HUDEP-2 (cell line): ENCODE data around the gene LUZP1.
A peak's percentile ranks its signal among the peaks of the same experiment; 100 is the strongest.
"Not testable (repeated sequence)": the region's sequence is repeated elsewhere in the genome, so short reads cannot be mapped to it uniquely, and the experiment has no call there.

Experiments
- DNase-seq, 76 experiments: peaks; one replicate each; lab custom pipeline; 2025; ENCODE audit not compliant: unreplicated experiment in 76 of 76; lab: John Stamatoyannopoulos, UW

LUZP1 gene

DNA sequence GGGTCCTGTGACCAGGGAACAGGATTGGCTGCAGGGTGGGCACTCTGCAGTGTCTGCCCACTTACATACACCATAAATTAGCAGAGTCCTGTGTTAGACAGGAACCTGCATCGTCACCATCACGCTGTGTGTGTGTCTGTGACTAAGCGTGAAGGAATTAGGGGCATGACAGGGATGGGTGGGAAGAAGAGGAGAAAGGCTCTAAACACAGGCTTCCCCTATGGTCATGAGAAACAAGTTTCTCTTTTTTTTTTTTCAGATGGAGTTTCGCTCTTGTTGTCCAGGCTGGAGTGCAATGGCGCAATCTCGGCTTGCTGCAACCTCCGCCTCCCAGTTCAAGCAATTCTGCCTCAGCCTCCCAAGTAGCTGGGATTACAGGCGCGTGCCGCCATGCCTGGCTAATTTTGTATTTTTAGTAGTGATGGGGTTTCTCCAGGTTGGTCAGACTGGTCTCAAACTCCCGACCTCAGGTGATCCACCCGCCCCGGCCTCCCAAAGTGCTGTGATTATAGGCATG lies 20.3 kb upstream of the LUZP1 start:
- not testable (repeated sequence) for DNase-seq

GRCh38 chr1:23188434-23188884 lies 19.8 kb upstream of the LUZP1 start:
- no peak for DNase-seq

DNA sequence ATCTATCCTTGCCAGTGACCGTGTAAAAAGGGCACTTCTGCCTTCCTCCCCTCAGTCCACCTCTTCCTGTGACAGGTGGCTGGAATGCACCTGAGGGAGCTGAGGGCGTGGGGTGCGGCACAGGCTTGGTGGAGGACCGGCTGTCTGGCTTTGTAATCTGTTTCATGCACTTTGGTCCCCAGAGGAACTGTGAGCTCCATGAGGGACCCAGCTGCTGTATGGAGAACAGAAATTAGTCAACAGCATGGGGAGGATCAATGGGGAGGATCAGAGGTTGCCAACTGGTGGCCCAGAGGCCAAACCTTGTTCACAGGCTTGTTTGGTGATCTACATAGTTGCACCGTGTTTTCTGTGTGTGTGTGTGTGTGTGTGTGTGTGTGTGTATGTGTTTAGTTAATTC lies 19.0 kb upstream of the LUZP1 start:
- DNase-seq, result no peak

GRCh38 chr1:23185381-23185780 lies 16.7 kb upstream of the LUZP1 start:
- DNase-seq, result no peak

GRCh38 chr1:23184212-23184934 lies 15.7 kb upstream of the LUZP1 start:
- DNase-seq, result peak in 12 of 76 experiments; percentile 5 to 33 (median 17)

DNA sequence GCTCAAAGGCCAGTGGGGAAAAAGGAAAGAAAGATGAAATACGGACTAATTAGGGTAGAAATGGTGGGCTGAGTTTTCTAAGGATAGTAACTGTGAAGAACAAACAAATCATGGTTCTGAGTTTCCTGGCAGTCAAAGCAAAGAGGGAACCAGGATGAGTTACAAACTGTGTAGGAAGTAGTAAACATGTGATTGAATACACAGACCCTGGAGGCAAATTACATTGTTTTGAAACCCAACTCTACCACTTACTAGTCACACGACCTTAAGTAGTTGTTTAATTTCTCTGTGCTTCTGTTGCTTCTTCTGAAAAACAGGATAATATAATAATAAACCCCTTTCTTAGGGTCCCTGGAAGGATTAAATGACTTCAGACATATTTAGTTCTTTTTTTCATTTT lies 11.2 kb upstream of the LUZP1 start:
- DNase-seq, result no peak

- peak in 3 of 76 experiments; percentile 19 to 22 (median 22) for DNase-seq
Measured at GRCh38 chr1:23178950-23179349, 10.3 kb upstream of the LUZP1 start.

GRCh38 chr1:23178414-23178813 lies 9.8 kb upstream of the LUZP1 start:
- no peak for DNase-seq

DNA sequence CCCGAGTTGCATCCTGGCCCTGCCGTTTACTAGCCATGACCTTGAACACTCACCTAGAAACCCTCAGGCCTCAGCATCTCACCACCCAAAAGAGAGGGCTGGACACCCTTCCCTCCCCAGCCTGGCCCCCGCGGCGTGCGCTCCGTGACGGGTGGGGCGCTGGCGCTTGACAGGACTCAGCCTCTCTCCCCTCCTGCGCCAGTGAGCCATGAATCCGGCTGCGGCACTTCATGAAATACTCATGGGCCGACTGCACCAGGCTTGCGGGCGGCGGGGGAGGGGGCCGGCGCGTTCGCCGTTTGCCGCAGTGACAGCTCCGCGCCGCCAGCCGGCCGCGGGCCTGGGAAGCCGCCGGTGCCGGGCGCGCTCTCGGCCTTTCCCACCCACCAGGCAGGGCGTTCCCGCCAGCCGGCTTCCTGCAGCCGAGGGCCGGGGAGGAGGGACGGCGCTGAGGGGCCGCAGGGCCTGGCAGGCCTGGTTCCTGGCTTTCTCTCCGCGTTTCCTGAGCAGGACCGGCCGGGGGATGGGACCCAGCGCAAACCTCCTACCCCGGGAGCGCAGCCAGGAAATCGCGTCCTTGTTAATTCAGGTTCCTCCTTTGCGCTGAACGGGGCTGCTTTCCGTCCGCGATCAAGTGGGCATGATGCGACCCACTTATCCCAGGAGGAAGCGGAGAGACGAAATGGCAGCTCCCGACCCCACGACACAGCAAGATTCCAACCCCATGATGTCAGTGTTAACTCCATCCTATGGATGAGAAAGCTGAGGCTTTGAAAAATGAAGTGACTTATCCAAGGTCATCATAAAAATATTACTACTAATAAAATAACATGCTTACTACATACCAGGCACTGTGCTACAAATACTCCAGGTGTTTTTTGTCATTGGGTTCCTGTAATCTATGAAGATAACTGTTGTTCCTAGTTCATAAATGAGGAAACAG lies 9.1 kb upstream of the LUZP1 start:
- peak in 19 of 76 experiments; percentile 2 to 41 (median 18) for DNase-seq

DNA sequence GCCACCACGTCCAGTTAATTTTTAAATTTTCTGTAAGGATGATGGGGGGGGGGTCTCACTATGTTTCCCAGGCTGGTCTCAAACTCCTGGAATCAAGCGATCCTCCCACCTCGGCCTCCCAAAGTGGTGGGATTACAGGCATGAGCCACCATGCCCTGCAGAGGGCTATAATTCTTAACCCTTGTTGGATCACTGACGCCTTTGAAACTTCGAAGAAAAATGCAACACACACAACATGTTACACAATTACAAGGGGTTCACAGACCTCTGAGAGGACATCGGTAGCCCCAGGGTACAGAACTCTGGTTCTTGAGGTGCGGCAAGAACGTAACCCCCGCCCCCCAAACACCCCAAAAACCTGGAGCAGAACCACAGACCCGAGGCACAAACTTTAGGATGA lies 8.4 kb upstream of the LUZP1 start:
- no peak for DNase-seq

- DNase-seq, result no peak
Measured at GRCh38 chr1:23174426-23175110, 5.9 kb upstream of the LUZP1 start.

DNA sequence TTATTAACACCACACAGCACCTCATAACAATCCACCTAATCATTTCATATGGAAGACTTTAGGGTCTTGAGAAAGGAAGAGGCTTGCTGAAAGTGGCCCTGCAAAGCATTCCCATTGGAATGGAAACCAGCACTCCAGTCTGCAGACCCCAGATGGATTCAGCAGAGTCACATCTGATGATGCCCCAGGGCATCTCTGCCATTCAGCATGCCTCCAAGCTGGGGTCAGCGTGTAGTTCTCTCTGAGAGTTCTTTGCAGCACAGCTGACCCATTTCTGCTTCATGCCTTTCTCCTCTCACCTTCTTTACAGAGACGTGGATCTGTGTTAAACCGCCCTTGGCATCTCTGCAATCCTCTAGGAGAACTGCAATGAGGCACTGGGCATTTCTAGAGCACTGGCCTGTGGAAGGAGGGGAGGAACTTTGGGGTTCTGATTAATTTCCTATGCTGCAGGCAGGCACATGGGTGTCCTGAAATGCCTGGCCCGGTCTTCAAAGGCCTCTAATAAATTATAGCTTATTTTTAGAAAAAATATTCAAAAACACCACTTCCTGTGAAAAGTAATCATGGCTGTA lies 2.6 kb upstream of the LUZP1 start:
- no peak for DNase-seq

DNA sequence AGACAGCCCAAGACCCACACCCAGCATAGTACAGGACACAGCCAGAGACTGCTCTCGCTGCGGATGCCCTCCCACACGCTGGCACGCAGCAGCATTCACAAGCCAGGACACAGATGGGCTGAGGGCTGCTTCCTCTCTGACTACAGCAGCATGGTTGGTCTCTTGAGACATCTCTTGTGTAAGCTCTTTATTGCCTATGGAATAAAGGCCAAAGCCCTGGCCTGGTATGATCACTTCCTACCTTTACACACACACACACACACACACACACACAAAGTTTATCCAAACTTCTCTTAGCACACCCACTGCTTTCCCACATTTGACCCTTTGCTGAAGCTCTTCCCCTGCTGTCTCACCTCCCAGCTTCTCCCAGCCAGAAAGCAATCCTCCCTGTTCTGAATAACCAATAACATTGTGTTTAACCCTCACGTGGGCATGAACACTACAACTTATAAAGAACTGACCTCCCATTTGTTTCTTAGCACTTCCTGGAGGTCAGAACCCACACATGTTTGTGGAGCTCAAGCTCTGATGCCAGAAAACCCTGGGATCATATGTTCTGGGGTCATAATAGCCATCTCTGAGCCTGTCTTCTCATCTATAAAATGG lies 1.2 kb upstream of the LUZP1 start:
- peak in 9 of 76 experiments; percentile 6 to 31 (median 13) for DNase-seq

DNA sequence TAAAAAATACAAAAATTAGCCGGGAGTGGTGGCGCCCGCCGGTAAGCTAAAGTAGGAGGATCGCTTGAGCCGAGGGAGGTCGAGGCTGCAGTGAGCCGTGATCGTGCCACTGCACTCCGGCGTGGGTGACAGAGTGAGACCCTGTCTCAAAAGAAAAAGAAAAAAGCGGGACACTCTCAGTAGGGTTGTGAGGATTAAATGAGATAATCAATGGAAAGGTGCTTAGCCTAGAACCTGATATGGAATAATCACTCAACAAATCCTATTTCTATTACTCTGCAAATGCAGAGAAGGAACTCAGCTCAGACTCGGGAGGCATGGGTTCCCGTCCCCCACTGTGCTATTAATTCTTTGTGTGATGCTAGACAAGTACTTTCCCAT lies 529 bp upstream of the LUZP1 start:
- no peak for DNase-seq

GRCh38 chr1:23168079-23168444 lies 594 bp downstream of the LUZP1 start:
- DNase-seq, result peak in 3 of 76 experiments; percentile 7 to 26 (median 17)

- DNase-seq, result peak in 20 of 76 experiments; percentile 6 to 37 (median 18)
Measured at GRCh38 chr1:23167353-23168078, 1.1 kb downstream of the LUZP1 start.

DNA sequence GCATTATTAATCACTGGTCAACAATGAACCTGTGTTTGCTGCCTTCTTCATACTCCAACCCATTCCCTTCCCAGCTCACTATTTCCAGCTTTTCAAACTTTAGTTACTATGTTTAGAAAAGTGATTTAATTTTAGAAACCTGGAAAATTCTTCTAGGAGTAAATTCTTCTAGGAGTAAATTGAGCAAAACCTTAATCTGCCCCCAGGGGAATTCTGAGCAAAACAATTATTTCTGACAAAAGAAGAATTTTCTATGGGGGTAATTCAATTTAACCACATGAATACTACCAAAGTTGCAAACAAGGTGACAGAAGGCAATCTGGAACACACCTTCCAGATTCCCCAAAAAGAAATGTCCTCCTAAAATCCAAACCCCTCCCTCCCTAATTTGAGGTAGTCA lies 1.8 kb downstream of the LUZP1 start:
- DNase-seq, result no peak

DNA sequence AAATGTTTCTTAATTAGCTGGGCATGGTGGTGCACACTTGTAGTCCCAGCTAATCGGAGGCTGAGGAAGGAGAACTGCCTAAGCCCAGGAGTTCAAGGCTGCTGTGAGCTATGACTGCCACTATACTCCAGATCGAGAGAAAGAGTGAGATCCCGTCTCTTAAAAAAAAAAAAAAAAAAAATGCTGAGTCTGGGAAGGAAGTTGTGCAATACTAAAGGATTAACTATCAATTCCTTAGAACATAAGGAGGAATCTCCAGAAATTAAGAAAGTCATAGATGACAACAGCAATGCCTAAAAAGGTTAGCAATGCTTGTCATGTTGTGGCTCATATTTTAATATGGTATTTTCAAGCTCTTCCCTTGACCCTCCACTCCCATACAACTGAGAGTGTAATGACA lies 5.3 kb downstream of the LUZP1 start:
- no peak for DNase-seq
